Mammary epithelial cell (primary cell): ENCODE measurements around the gene PRDM12.

Experiments used
- CTCF ChIP-seq, 2 donors: IDR thresholded peaks in 1 of 2; conservative IDR thresholded peaks in 1 of 2; 2 replicates each; pipeline ENCODE4 v1.5.1; 2011 to 2012; ENCODE audit warnings: inconsistent platforms in 2 of 2, low read length in 2 of 2, mild to moderate bottlenecking in 2 of 2, control low read depth in 1 of 2, low read depth in 1 of 2; ENCODE audit not compliant: insufficient read depth in 1 of 2; ENCODE audit errors: extremely low read depth in 1 of 2
- EZH2 ChIP-seq: IDR thresholded peaks from 2 replicates; pipeline ENCODE4 v1.6.1; 2012; ENCODE audit warnings: low read length, inconsistent platforms, borderline replicate concordance

- TF ChIP-seq CTCF (conservative IDR thresholded peaks at IDR 0.05 in 1 of 2, IDR thresholded peaks at IDR 0.05 in 1 of 2; ENCODE audit: extremely low read depth in 1 of 2, insufficient read depth in 1 of 2, low read depth in 1 of 2, low read length in 2 of 2): no peak
- no peak for TF ChIP-seq EZH2
Measured at GRCh38 chr9:130663258-130663976, 977 bp upstream of the PRDM12 start.
